GM19043 (cell line): ENCODE data around the gene CEP70.
"Not testable (repeated sequence)": the region's sequence is repeated elsewhere in the genome, so short reads cannot be mapped to it uniquely, and the experiment has no call there.

Experiments
- ATAC-seq: cut with Tn5 transposase; IDR thresholded peaks from one replicate; pipeline ENCODE4 v1.9.1; 2021; ENCODE audit warnings: low read depth; ENCODE audit not compliant: unreplicated experiment

The CEP70 gene

DNA sequence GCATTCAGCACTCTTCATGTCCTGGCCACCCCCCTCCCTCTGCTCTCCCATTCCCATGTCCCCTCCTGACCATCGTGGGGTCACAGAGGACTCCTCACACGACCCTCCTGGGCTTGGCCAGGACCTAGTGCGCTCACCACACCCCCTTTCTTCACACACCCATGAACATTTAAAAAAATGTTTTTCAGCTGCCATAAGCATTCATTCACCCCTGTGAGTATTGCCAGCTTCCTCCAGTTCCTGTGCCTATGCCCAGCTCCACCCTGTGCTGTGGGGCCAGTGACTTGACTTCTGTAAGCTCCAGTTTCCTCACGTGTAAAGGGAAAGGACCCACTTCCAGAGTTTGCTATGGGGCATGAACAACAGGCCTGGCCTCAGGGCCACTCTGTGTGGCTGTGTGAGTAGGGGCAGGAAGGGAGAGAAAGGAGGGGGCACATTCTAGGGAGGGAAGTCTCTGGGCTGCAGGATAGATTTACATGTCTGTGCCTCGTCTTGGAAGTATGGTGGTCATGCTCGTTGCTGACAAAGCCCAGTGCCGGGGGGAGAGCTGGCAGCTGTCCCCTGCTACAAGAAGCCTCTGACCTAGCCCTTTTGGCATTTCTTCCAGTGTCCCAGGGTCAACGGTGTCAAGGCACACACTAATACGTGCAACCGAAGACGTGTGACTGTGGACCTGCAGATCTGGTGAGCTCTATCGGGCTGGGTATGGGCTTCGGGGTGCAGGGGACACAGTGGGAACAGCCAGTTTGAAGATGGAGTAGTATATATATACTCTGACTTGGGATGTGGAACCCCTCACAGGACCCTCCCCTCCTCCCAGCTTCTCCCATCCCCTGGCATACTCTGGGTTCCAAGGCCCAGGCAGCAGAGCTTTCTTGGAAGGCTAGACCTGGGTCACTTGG, 136.8 kb downstream of the CEP70 start:
- no peak for ATAC-seq

DNA sequence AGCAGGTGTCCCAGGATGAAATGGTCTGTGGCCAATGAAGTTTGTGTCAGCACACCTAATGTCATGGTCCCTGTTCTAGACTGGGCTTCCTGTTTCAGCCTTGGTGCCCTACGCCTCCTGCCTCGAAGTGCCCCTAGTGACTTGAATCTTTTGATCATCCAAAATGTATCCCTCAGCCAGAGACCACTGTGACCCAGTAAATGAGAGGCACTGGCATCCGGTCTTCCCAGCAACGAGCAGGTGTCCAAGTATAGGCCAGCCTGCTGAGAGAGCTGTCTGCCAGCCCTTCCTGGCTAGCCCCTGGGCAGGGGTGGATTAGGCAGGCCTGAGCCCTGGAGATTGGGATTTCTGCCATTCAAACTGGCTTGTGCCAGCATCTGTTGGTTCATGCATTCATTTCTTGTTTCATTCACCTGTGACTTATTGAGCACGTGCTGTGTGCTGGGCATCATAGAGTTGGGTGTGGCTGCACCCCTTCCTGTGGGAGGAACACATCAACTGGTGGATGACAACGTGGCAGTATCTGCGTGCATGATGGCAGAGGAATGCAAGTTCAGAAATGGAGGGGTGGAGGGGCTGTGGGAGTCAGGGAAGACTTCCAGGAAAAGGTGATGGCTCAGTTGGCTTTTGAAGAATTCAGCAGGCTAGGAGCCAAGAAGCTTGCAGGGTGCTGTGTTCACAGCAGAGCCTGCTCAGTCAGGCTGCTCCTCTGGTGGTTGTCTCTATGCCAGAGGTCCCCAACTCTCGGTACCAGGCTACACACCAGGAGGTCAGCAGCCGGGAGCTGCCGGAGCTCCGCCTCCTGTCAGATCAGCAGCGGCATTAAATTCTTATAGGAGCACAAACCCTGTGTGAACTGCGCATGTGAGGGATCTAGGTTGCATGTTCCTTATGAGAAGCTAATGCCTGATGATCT, 138.0 kb downstream of the CEP70 start:
- ATAC-seq: no peak

DNA sequence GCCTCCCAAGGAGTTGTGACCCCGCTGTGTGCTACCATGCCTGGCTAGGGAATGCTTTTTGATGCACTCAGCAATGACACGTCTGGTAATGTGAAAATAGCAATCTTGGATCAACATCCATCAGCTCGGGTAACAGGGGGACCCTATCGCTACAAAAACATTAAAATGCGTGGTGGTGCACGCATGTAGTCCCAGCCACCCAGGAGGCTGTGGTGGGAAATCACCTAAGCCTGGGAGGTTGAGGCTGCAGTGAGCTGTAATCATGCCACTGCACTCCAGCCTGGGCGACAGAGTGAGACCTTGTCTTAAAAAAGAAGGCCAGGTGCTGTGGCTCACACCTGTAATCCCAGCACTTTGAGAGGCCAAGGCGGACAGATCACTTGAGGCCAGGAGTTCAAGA, 140.1 kb downstream of the CEP70 start:
- not testable (repeated sequence) for ATAC-seq

DNA sequence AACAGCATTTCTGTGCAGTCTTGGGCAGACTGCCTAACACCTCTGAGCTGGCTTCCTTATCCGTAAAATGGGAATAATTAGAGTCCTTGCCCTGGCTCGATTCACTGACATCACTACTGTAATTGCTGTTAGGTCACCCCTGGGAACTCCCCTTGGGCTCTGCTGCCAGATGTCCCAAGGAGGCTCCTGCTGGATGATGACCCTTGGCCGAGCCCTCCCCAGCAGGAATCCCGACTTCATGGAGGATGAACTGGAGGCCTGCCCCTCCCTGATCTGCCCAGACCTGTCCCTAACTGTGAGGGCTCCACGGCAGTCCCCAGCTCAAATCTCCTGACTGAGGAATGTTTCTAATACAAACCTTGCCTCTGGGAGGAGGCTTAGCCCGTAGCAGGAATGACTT, 141.6 kb downstream of the CEP70 start:
- no peak for ATAC-seq

DNA sequence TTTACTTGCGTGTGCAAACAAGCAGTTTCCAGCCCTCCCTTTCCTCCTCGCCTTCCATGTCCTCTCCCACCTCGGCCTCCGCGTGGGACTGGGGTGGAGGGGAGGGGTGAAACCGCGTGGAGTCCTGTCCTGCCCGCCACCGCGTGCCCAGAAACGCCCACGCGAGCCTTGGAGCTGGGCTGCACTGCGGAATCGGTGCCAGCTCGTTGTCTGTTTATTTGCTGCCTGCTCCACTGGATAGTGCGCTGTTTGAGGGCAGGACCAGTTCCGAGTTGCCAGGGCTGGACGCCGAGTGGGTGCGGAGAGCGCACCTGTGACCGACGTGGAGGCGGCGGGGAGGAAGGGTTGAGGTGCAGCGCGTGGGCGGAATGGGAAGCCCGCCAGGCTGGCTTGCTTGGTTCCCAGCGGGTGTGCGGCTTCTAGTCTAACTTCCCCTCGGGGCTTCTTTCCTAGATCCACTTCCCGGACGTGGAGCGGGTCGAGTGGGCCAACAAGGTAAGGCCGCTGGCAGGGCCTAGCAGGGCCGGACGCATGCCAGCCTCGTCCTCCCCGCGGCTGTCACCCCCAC, 142.4 kb downstream of the CEP70 start:
- no peak for ATAC-seq

DNA sequence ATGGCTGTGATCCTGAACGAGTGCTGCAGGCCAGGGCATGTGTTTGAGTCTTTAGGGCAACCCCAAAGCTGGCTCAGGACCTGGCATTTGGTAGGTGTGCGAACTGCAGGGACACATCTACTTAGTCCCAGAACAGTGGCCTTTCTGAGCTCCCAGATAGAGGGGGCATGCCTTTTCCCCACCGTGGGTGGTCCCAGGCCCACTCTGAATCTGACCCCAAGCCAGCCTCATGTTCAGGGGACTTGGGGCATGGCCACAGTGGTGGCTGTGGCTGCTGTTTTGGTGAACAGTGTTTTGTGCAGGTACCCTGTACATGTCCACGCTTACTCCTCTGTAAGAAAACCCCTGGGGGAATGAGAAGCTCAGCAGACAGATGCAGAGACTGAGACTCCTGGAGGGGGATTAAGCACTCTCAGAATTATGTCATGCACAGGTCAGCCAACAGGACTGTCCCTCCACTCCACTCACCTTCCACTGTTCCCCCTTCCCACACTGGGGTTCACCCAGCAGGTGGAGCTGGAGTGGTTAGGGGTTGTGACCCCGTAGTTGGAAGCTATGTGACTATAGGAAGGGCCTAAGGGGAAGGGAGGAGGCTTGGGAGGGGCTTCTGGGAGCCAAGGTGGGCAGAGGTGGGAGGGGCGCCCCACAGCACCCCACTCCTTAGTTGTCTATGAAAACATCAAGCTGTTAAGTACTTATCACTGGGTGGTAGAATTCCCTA, 143.2 kb downstream of the CEP70 start:
- ATAC-seq: no peak

DNA sequence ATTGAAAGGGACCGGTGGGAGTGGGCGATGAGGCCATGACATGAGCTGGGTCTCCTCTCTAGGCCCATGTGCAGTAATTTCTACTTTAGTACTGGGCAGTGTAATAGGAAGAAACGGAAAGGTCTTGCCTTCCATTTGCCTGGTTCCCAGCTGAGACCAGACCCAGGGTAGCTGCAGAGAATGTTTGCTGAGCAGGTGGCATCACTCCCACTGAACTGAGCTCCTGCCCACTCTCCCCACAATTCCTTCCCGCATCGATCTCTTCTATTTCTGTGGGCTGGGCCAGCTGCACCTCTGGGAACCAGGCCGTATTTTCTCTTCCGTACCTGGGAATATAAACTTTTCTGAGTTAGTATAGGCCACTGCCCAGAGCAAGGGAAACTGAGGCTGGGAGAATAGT, 143.9 kb downstream of the CEP70 start:
- no peak for ATAC-seq

DNA sequence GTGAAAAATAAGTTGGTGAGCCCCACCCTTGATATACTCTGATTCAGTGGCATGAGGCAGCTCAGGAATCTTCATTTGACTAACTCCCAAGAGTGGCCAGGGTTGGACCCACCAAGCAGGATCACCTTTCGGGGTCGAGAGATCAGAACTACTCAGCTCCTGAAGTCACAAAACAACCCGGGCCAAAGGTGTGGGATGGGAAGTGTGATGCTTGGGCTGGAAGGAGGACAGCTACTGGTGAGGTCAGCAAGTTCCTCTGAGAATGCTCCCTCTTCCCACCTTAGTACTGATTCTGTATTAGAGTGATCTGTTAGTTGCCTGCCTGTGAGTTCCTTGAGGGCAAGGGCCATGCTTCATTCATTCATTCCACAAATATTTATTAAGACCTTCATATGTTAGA, 144.6 kb downstream of the CEP70 start:
- ATAC-seq: no peak

DNA sequence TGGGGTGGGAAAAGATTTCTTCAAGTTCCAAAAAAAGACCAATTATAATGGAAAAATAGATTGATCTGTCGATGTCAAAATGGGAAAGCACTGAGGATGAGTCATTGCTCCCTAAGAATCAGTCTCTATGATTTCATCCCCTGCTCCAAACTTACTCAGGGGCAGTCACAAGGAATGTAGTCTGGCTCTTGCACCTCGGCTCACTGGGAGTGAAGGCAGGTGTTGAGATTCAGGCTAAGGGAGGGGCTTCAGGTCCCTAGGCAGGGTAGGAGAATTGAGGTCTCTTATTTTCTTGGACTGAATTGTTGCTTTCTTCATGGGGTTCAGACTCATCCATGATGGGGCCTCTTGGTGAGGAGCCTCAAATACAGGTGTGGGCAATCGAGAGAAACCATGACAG, 145.4 kb downstream of the CEP70 start:
- ATAC-seq: no peak

DNA sequence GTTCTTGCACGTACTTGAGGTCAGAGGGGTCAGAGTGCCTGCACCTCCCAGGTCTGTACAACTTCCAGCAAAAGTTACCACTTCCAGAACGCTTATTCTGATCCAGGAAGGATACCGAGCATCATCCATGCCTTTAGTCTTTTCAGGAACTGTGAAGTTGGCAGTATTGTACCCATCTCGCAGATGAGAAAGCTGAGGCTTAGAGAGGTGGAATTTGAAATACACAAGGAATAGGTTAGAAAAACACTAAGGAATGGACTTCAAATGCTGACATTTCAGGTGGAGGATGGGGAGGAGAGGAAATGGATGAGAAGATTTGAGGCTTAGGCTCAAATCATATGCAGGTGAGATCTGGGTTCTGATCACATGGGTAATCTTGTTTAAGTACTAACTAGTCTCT, 148.4 kb downstream of the CEP70 start:
- no peak for ATAC-seq

DNA sequence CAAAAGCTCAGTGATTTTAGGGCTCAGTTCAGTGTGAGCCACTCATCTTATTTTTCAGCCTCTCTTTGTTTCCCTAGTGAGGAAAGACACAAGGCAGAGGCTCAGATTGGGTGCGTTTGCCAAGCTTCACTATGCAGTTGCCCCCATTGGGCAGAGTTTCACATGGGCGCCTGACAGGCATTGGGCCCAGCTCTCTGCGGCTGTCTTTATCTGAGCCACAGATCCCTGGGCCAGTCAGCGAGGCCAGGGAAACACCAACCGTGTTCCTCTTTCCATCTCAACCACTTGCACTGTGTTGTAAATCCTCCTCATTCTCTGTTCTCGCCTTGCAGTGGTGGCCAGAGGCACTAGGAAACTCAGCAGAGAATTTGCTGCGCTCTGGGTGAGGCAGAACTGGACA, 148.8 kb downstream of the CEP70 start:
- ATAC-seq: no peak
